ENCODE data around the gene PTPRN2.

The PTPRN2 gene

DNA sequence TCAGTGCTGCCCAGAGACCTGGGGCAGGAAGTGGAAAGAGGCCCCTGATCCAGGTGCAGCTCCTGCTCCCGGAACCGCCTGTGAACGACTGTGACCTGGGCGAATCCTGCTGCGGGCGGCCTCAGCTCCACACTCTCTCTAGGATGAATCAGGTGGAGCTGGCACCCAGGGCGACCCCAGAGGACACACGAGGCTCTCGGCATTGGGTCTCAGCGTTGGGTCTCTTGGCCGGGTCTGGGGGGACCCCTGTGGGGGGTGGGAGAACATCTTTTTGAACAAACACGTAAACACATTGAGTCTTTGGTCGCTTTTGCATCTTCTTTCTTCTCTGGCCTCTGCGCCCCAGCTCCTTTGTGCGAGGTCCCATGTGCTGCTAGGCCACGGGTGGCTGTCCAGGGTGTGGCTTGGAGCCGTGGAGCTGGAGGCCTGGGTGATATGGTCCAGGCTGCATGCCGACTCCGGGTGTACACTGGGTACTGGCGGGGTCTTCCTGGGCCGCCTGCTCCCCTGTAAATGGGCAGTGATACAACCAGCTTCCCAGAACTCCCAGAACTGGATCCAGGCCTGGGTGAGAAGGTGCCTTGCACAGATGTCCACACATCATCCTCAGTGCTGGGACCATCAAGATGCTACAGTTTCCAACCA, 815.0 kb downstream of the PTPRN2 start:
- no peak for DNase-seq

DNA sequence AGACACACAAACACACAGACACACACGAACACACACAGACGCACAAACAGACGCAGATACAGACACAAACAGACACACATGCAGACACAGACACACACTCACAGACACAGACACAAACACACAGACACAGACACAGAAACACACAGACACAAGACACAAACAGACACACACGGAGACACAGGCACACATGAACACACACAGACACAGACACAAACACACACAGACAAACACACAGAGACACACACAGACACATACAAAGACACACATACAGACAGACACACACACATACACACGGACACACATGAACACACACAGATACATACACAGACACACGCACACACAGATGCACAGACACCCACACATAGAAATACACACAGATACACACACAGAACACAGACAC, 815.9 kb downstream of the PTPRN2 start:
- no peak for DNase-seq

DNA sequence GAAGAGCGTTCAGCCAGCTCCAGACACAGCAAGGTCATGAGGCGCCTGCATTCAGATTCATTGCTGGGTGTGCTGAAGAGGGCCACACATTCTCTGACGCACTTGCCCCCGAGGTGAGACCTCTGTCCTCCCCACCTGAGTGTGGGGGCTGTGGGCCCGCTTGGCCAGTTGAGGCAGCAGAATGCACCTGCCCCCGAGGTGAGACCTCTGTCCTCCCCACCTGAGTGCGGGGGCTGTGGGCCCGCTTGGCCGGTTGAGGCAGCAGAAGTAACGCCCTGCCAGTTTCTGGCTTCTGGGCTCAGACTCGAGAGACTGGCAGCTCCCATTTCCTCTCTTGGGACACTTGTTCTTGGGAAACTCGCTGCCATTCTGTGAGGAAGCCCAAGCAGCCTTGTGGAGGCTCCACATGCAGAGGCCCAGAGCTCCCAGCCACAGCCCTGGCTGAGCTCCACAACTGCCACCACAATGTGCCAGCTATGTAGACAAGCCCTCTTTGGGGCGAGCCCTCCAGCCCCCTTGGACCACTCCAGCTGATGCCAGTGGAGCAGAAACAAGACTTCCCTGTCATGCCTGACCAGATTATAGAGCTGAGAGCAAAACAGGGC, 816.8 kb downstream of the PTPRN2 start:
- DNase-seq, result no peak

DNA sequence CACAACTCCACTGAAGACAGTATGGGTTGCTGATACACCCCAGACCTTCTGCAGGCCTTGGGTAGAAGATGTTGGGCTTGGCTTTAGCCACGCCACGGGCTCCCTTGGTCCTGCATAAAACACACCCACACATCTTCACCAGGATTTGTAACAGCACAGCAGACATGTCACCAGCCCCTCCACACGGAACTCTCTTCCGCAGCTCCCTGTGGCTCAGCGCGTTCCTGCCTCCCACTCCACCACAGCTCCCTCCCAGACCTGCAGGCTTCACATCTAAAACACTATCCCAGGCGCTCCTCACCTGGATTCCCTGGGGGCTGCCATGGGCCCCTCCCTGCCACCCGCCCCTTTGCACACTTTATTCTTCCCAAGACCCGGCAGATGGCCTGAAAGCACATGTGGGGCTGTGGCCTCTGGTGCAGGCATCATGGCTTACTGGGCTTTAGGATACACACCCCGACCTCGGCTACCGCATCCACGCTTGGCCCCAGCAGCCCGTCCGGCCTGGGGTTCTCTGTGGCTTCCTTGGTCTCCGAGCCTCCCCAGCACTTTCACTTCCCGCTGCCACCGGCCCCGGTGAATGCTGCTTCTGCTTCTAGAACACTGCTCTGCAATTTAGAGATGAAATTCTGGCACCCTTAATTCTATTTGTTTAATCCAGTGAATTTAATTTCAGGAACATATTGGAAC, 818.0 kb downstream of the PTPRN2 start:
- DNase-seq, result no peak

DNA sequence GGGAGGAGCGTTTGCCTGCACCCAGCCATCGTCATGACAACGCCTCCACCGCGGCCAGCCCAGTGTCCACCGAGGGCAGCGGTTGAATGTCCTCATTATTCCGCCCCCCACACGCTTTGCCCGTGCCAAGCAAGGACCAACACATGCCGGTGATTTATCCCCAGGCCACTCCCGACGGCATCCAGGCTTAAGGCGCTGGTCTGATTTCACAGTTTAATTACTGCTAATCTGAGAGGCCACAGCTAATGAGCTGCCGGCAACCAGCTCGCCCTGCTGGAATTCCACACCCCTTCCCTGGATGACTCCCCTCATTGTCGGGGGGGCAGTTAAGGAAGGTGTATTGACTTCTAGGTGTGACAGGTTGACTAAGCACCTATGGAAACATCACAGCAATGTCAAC, 818.5 kb downstream of the PTPRN2 start:
- no peak for DNase-seq

DNA sequence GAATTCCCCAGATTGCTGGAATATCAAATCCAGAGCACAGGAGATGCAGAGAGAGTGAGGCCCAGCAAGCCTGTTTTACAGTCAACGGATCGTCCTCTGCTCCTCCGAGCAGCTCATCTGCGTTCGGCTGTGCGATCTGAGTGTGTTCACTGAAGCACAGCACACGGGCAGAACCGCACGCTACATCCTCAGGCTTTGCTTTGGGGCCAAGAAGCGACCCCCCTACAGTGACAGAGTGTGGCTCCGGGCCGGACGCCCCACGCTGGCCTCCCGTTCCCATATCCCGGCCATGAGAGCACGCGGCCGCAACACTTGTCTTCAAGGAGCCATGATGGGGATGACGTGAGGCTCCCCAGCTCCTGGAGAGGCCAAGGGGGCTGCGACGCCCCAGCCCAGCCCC, 819.4 kb downstream of the PTPRN2 start:
- no peak for DNase-seq

DNA sequence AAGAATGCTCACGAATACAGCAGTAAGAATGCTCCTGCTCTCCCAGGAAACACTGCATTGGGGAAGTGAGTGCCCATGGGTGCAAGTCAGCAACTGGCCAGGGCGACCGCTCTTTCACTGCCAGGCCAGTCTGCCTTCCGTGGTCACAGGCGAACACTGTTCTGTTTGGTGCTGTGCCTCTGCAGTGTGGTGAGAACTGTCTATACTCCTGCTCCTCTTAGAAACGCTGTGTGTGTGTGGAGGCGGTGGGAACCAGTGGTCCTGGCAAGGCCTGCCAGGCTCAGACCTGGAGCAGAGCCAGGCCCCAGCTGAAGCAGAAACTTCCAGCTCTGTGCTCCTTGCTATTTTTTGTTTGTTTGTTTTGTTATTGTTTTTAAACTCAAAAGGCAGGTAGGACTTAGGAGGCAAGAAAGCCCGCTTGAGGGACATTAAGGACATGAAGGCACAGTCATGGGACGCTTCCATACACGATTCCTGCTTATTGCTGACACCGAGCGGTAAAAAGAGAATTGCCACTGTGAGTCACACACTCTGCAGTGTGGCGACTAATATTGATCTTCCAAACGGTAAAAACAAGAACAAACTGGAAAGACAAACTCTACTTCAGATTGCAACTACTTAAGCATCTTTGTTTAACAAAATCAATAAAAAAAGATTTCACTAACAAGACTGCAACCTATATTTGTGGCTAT, 820.0 kb downstream of the PTPRN2 start:
- no peak for DNase-seq

DNA sequence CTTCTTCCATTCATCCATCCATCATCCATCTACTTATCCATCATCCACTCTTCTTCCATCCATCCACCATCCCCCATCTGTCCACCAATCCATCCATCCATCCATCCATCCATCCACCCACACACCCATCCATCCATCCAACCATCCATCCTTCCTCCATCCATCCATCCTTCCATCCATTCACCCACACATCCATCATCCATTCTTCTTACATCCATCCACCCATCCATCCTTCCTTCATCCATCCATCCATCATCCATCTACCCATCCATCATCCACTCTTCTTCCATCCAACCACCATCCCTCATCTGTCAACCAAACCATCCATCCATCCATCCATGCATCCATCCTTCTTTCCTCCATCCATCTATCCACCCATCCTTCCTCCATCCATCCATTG, 821.5 kb downstream of the PTPRN2 start:
- no peak for DNase-seq

DNA sequence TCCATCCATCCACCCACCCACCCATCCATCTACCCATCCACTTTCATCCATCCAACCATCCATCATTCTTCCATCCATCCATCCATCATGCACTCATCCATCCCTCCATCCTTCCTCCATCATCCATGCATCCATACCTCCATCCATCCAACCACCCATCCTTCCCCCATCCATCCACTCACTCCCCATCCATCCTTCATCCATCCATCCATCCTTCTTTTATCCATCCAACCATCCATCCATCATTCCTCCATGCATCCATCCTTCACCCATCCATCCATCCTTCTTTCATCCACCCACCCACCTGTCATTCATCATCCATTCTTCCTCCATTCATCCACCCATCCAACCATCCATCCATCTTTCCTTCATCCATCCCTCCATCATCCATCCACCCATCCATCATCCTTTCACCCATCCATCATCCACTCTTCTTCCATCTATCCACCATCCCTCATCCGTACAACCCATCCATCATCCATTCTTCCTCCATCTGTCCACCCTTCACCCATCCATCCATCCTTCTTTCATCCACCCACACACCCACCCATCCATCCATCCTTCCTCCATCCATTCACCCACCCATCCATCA, 822.6 kb downstream of the PTPRN2 start:
- no peak for DNase-seq

DNA sequence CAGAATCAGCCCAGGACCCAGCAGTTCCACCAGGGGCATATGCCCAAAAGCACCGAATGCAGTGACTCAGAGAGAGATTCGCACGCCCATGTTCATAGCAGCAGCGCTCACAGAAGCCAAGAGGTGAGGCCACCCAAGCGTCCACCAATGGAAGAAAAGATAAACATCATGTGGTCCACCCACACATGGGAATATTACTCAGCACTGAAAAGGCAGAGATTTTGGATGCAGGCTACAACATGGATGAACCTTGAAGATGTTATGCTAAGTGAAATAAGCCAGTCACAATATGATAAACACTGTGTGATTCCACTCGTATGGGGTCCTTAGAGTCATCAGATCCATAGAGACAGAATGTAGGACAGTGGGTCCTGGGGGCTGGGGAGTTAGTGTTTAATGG, 823.4 kb downstream of the PTPRN2 start:
- no peak for DNase-seq

DNA sequence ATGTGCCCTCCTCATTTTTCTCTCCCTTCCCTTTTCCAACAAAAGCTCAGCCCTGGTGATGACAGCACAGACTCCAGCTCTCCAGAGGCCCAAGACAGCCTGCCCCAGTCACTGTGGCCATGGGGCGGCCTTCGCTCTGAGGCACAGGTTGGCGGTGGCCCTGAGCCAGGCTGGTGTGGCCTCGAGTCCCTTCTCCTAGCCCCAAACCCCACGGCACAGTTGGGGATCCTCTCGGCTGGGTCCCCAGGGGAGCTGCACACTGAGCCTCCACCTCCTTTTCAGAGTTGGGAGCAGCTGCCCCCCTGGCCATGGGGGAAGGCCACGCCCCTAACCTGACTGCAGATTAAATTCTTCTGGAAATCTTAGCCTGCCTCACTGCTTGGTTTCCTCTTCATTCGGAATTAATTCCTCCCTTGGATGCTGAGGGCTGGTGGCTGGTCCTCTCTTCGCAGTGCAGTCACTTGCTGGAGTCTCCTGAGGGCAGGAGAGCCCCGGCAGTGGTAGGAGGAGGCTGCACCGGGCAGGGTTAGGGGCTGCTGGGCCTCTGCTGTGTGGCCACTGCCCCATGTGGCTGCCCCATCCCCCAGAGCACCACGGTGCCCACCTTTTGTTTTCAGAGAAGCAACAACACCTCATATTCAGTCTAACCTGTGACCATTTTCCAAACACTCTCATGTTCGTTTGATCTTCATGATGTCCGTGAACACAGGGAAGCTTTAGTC, 824.2 kb downstream of the PTPRN2 start:
- DNase-seq, result no peak

DNA sequence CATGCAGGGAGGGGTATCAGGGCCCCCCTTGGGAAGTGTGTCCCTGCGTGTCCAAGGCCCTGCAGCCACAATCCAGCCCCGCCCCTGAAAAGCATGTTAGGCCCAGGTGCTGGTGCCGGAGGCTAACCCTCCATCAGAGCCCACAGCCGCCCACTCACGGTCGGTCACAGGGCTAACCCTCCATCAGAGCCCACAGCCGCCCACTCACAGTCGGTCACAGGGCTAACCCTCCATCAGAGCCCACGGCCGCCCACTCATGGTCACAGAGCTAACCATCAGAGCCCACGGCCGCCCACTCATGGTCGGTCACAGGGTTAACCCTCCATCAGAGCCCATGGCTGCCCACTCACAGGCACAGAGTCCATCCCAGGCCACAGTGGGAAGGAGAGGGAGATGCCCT, 824.8 kb downstream of the PTPRN2 start:
- no peak for DNase-seq

DNA sequence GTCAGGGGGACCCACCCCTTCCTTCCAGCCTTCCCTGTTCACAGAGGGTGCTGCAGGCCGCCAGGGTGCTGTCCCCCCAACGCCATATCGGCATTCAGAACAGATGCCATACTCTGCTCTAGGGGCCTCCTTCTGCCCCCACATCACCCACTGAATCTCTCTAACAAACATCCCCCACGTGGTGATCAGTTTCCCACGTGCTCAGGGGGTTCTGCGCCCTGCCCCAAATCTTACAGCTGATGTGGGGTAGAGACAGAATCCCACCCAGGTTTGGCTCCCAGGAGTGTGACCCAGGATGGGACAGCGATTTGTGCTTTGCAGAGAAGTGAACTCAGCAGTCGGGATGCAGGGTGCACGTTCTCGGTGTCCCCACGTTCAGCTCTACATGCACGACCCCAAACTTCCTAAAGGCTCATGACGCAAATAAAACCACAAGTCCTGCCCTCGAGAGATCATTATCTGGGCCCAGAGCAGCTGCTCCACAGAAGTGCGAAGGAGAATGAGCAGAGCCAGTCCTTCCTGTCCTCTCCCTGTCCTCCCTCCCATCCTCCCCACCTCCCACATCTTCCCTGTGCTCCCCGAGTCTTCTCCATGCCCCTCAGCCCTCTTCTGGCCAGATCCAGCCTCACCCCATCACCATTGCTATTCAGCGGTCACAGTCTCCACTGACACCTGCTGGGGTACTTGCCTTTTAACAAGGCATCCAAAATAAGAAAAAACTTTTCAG, 827.5 kb downstream of the PTPRN2 start:
- no peak for DNase-seq

DNA sequence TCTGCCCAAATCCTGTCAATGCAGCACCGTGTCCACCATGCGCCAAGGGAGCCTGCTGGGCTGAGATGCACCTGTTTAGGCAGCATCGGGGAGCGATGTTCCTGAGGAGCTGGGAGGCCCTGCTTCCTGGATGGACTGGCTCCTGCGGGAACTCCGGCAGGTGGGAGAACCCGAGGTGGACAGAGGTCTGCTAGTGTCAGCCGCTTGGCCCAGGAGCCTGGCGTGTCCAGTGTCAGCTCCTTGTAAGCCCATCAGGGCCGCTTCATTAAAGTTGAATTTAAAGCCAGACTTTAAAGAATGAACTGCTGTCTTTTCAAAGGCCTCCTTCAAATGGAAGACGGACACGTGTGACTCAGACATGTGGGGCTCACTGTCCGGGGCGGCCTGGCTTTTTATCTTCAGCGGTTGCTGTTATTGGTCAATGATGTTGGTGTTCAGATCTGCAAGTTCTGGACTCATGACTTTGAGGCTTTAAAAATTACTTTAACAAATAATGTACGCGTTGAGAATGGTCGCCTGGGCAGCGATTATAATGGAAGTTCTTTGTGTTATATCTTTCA, 828.3 kb downstream of the PTPRN2 start:
- DNase-seq, result no peak

DNA sequence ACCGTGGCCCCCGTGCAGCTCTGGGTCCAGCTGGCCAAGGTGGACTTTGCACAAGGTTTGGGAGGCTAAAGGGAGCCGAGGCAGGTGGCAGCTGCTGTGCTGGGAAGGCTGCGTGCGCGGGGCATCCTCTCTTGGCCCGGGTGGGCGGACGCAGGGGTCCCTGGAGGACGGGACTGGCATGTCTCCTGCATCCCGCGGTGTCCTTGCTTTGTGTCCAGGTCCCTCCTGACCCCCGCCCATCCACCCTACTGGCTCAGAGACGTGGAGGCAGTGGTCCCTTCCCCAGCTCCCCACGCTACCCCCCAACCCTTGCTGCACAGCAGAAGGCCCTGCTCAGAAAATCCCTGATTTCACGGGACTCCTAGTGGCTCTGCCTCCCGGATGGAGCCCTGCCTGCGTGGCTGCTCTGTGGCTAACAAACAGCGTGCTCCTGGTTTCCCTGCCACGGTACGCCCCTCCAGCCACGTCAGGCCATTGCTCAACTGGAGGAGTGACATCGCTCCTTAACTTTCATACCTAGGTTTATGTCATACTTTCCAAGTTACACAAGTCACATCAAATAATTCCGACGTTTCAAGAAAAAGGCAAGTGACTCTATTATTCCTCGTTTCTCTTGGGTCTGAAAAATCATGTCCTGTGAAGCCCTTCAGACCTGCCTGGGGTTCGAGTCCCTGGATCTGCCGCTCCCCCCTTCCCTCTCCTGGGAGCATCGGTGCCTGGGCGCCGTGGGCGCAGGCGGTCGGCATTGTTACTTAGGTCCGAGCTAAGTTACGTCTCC, 829.0 kb downstream of the PTPRN2 start:
- DNase-seq, result no peak

DNA sequence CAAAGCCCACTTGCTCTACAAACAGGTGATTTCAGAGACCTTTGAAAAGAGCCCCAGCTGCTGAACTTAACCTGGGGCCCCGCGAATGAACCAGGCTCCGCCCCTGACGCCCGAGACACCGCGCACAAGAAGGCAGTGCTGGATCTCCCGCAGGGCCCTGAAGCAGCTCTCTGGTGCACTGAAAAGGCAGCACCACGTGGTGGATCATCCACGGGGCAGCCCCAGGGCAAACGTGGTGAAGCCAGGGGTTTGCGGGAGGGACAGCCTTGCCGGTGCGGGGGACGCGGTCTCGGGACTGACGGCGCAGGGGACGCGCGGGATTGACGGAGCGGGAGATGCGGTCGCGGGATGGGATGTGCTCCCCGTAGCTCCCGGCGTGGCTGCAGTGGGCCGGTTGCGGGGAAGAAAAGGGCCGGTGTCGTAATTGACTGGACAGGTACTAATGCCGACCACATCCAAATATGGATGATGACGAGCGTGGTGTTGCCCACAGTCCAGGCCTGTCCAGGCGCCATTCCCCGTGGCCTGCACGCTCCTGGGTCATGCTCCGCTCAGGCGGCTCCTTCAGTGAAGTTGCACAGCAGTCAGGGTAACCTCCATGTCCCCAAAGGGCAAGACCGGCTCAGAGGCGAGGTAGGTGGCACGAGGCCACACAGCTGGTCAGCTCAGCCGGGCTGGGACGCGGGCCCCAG, 829.7 kb downstream of the PTPRN2 start:
- no peak for DNase-seq

DNA sequence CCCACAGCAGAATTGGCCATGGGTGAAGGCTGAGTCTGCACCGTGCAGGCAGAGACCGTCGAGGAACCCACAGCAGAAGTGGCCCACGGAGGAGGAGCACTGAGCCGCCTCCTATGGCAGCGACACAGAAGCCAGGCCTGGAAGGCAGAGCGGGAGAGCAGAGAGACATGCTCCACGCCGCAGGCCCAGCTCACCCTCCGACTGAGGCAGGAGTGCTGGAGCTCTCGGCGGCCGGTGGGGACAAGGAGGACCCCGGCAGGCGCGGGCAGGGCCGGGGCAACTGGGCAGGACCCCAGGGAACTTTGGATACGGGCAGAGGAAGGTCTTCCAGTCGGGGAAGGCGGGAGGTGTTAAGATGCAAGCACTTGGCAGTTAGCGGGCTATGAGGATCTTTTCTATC, 830.4 kb downstream of the PTPRN2 start:
- DNase-seq, result no peak

DNA sequence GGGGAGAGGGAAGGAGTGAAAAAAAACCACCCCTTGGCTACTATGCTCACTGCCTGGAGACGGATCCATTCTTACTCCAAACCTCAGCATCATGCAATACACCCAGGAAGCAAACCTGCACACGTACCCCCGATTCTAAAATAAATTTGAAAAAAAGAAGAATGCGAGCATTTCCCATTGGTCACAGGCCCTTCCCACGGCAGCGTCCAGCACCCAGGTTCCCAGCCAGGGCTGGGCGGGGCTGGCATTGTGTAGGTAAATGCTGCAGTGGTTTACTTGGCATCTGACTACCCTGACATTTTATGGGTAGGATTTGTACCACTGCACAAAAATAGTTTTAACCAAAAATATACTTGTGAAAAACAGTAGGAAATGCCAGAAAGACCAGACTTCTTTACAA, 831.9 kb downstream of the PTPRN2 start:
- no peak for DNase-seq

DNA sequence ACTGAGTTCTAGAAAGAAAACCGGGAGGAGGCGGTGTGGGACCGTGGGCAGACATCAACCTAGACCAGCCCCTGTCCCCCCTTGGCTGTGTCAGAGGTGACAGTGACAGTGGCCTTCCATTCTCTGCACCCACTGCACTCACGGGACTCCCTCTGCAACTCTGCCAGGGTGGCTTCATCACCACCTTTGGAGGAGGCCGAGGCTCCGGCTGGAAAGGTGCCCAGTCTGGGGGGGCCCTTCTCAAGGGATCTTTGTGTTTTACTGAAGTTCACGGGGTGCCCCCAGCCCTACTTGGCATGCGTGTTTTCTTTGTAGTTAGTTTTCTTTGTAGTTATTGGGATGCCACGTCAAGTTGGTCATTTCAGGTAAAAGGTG, 833.2 kb downstream of the PTPRN2 start:
- no peak for DNase-seq

DNA sequence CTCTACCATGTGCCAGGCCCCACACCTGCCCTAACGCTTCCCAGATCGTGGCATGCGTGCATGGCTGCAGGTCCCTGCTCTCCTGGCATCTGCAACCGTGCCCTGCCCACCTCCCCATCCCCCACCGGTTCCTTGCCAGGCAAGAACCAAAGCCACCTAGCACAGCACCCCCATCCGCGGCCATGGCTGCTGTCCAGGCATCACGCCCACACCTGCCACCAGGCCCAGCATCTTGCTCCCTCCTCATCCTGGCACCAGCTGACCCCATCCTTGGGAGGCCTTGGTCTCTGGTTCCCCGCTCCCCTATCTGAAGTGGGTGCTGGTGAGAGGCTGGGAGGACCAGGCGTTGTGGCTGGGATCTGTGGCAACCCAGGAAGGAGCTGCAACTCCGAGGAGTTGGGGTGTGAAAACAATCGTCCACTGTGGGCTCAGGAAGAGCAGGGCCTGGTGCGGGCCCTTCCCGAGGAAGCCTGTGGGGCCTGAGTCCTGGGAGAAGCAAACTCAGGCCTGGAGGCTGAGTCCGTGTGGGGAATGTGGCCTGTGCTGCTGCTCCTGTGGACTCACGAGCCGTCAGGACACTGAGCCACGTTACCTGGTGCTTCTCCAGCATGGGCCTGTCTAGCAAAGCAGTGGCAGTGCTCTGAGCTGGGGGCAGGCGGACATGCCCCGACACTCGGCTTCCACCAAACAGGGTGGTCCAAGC, 833.8 kb downstream of the PTPRN2 start:
- DNase-seq, result no peak
